Pancreas (tissue), 10 donors: Measurements from ENCODE around the gene CTNNA3. TPM values are rescaled to one million over a fixed set of nuclear protein-coding genes. Genes with fewer than 3 reads are reported as not detected.

Experiments used
- ATAC-seq, 4 donors: fragments of 200-7000 bp; cut with Tn5 transposase; one replicate each; pipeline versions ENCODE4 v1.8.0 to v1.9.1; 2020; ENCODE audit warnings: mild to moderate bottlenecking in 4 of 4, moderate library complexity in 4 of 4
- DNase-seq, 6 donors: peaks; one replicate each; pipeline ENCODE4 v3.0.0-alpha.2; 2020
- FAIRE-seq: peaks from 2 replicates; lab custom pipeline; 2012; peaks lifted over from hg19 to GRCh38; lab: Jason Lieb, UNC
- H3K27ac ChIP-seq, 4 donors: fragments of 200-600 bp; sonication (generic); 1 replicate in 3 of 4; 2 replicates in 1 of 4; pipeline versions ENCODE4 v1.5.0 to v1.8.0; 2020
- H3K27me3 ChIP-seq, 4 donors: fragments of 200-600 bp; one replicate each; pipeline ENCODE4 v1.8.0; 2021
- H3K36me3 ChIP-seq, 3 donors: fragments of 200-600 bp; sonication (generic) in 1 of 3; one replicate each; pipeline versions ENCODE4 v1.5.0 to v1.8.0; 2020 to 2021
- H3K4me1 ChIP-seq, 3 donors: fragments of 200-600 bp; one replicate each; pipeline ENCODE4 v1.8.0; 2021
- H3K4me3 ChIP-seq, 4 donors: fragments of 200-600 bp; sonication (generic) in 2 of 4; one replicate each; pipeline versions ENCODE4 v1.5.0 to v1.8.0; 2020 to 2021
- H3K9me3 ChIP-seq, 4 donors: fragments of 200-600 bp; one replicate each; pipeline ENCODE4 v1.8.0; 2021
- CTCF ChIP-seq, 4 donors: fragments of 200-600 bp; sonication (generic) in 3 of 4; IDR thresholded peaks; one replicate each; pipeline versions ENCODE4 v1.5.0 to v1.8.0; 2021; ENCODE audit warnings: antibody characterized with exemption in 4 of 4
- WGBS, 2 donors: extraction: QIAGEN DNeasy Blood & Tissue Kit; methylation state at CpG; one replicate each; pipeline ENCODE4 v1.1.7; 2013; 5-methylcytosine and 5-hydroxymethylcytosine counted together
- intact Hi-C, 3 donors: fragments of 100-400 bp; cut with DNase I; formaldehyde crosslinking; loops; one replicate each; pipeline versions ENCODE4 v1.11.1 to v1.14.2; 2022
- polyA plus RNA-seq, 2 donors: library from polyadenylated mRNA; stranded (reverse); fragments of 200-250 nt; gene quantifications; one replicate each; pipeline ENCODE4 v1.2.3, GENCODE V29; 2013
- total RNA-seq, 6 donors: library from RNA; stranded (reverse); fragmentation: NEBNext Ultra II Directional in 4 of 6; extraction: Animal tissue kit (Norgen Biotek cat#: 25700) in 4 of 6; gene quantifications; one replicate each; pipeline versions ENCODE4 v1.2.1 to v1.2.4, GENCODE V29; 2021 to 2023
- donor health status: healthy with polysubstance abuse.
- donor health status: DM: no; HTN: no; CAD: no; lungs with moderate emphysema.
- donor health status: DM: no; HTN: no; CAD: no.
- donor health status: control.
- donor health status: control.
- donor health status: Bipolar disorder and iron deficiency.
- donor health status: DM: yes; HTN: yes; CAD: no.
- donor health status: DM: no; HTN: no; CAD: no.
- donor health status: DM: no; HTN: no; CAD: no.
- donor health status: DM: yes; HTN: yes; CAD: no.

CTNNA3 gene
- total and polyA plus RNA-seq, 8 donors: 0.02 to 0.83 (median 0.21) TPM

- no peak for DNase-seq
- H3K27me3 ChIP-seq: no peaks in the 10 kb centered on the region
- no peak overlapping the region for H3K4me3 ChIP-seq
- no peaks in the 10 kb centered on the region for H3K36me3 ChIP-seq
- TF ChIP-seq CTCF (IDR thresholded peaks at IDR 0.05): no peak
- no peak overlapping the region for H3K27ac ChIP-seq
- WGBS, 2 donors: 95 to 98% methylated on average over 5 of the region's 5 CpGs
- no peaks in the 10 kb centered on the region for H3K4me1 ChIP-seq
- intact Hi-C loops: no loop called here
- H3K9me3 ChIP-seq: no peaks in the 10 kb centered on the region
- ATAC-seq: no peak
- FAIRE-seq: no peak
Observed at GRCh38 chr10:67268146-67268545, 427.8 kb downstream of the CTNNA3 start.

- ATAC-seq (no peak), DNase-seq (no peak), FAIRE-seq (no peak)
- Histone ChIP-seq H3K36me3 (no peaks in the 10 kb centered on the region), H3K9me3 (no peaks in the 10 kb centered on the region), H3K27me3 (no peaks in the 10 kb centered on the region), H3K27ac (no peak overlapping the region), H3K4me3 (no peak overlapping the region), H3K4me1 (peaks cover 0 to 12% (median 7%) of the 10 kb centered on the region in 3 donors)
- TF ChIP-seq CTCF (IDR thresholded peaks at IDR 0.05): no peak
- WGBS, 2 donors: 82 to 89% methylated on average over 4 of the region's 4 CpGs
- intact Hi-C loops: no loop called here
Observed at GRCh38 chr10:67262675-67263074, 433.3 kb downstream of the CTNNA3 start.

- H3K27ac ChIP-seq: no peak overlapping the region
- no peaks in the 10 kb centered on the region for H3K27me3 ChIP-seq
- ATAC-seq: no peak
- H3K4me3 ChIP-seq: no peak overlapping the region
- WGBS, 2 donors: 85 to 88% methylated on average over 3 of the region's 3 CpGs
- no peak for FAIRE-seq
- no peaks in the 10 kb centered on the region for H3K36me3 ChIP-seq
- DNase-seq: no peak
- intact Hi-C loops: no loop called here
- peaks cover 0 to 19% (median 18%) of the 10 kb centered on the region in 3 donors for H3K4me1 ChIP-seq
- TF ChIP-seq CTCF (IDR thresholded peaks at IDR 0.05): no peak
- no peaks in the 10 kb centered on the region for H3K9me3 ChIP-seq
Observed at GRCh38 chr10:67261300-67261797, 434.6 kb downstream of the CTNNA3 start.

- ATAC-seq: peak; percentile 49 to 84 (median 72)
- Histone ChIP-seq H3K27me3 (no peaks in the 10 kb centered on the region), H3K4me1 (peaks cover 0 to 26% (median 19%) of the 10 kb centered on the region in 3 donors), H3K36me3 (no peaks in the 10 kb centered on the region), H3K9me3 (no peaks in the 10 kb centered on the region), H3K4me3 (no peak overlapping the region), H3K27ac (no peak overlapping the region)
- 22 to 25% methylated on average over 4 of the region's 4 CpGs for WGBS, 2 donors
- TF ChIP-seq CTCF (IDR thresholded peaks at IDR 0.05): no peak
- intact Hi-C loops: no loop called here
- peak; percentile 64 for FAIRE-seq
- no peak for DNase-seq
Observed at GRCh38 chr10:67259319-67259929, 436.6 kb downstream of the CTNNA3 start.
